ENCODE measurements around the gene NBPF26. TPM values are rescaled to one million over a fixed set of nuclear protein-coding genes. Genes with fewer than 3 reads are reported as not detected.
A peak's percentile ranks its signal among the peaks of the same experiment; 100 is the strongest.
"Not testable (repeated sequence)": the region's sequence is repeated elsewhere in the genome, so short reads cannot be mapped to it uniquely, and the experiment has no call there.

NBPF26 gene
- 2.7 and 5.2 TPM in 2 replicates for total RNA-seq (2014; rRNA removed; shearing (Covaris generic))

- DNase-seq (ENCODE audit: low read depth), result peak; percentile 1
Observed at GRCh38 chr1:120723715-120724402, at the start of gene NBPF26. NBPF26 (plus strand) TSS chr1:120723945.

- not testable (repeated sequence) for DNase-seq (ENCODE audit: low read depth)
Observed at GRCh38 chr1:120680106-120680819, 43.5 kb upstream of the NBPF26 start.

DNA sequence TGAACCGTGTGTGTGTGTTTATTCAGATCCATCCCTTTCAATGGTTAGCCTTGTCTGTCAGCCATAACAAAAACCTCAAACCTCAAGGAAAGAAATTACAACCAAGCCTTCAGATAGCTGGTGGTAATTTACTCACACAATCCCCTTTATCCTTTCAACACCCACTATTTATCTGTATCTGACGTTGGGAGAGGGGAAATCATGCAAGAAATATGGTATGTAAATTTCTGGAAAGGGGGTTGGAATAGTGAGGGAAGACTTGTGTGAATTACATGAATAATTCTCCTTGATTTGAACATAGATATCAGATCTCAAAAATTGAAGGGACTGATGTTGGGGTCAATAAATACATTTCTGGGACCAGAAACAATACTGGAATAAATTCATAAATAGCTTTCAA, 42.8 kb upstream of the NBPF26 start:
- not testable (repeated sequence) for DNase-seq (ENCODE audit: low read depth)

- DNase-seq (ENCODE audit: low read depth), result not testable (repeated sequence)
Observed at GRCh38 chr1:120684397-120684796, 39.3 kb upstream of the NBPF26 start.

DNA sequence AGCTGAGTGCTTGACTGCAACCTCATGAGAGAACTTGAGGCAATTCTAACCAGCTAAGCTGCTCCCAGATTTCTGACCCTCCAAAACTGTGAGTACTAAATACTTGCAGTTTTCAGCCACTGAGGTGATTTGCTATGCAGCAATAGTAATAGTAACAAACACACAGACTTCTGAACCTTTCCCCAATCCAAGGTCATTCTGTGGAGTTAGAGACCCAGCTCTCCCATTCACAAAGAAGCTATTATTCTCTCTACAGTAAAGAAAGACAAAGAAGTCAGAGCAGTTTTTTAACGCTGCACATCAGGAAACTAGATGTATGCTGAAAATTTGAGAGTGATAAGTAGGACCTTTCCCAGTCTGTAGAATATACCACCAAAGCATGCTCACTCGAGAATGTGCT, 38.1 kb upstream of the NBPF26 start:
- DNase-seq (ENCODE audit: low read depth), result not testable (repeated sequence)

GRCh38 chr1:120687250-120687649, 36.5 kb upstream of the NBPF26 start:
- not testable (repeated sequence) for DNase-seq (ENCODE audit: low read depth)

DNA sequence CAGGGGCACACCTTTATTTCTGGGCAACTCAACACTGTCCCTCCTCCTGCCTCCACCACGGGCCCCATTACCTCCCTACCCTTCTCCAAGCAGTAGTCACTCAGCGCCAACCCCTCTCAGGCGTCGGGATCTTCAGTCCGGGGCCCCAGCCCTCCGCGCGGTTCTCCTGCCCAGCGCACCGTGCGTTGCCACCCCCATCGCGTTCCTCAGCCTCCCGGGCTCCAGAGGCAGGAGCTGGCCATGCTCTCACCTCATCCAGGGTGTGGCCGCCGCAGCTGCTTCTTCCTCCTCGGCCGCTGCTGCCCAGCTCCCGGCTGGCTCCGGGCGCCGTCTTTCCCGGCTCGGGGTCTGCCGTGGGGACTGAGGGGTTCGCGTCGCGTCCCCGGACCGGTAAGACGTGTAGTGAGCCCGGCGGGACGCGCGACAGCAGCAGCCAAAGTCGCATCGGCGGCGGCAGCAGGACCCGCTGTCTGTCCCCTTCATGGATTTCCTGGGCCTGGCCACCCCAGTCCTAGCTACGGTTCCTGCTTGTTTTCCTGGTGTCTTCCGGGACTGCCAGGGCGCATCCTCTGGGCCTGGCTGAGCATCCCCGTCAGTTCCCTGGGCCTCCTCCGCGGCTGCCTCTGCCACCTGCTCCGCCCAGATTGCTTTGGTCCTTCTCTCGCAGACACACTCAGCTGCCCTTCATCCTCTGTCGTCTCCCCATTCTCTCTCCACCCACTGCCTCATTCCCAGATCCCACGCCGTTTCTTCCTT, 22.8 kb upstream of the NBPF26 start:
- DNase-seq (ENCODE audit: low read depth), result not testable (repeated sequence)

GRCh38 chr1:120723358-120723714, 409 bp upstream of the NBPF26 start:
- DNase-seq (ENCODE audit: low read depth), result not testable (repeated sequence)

DNA sequence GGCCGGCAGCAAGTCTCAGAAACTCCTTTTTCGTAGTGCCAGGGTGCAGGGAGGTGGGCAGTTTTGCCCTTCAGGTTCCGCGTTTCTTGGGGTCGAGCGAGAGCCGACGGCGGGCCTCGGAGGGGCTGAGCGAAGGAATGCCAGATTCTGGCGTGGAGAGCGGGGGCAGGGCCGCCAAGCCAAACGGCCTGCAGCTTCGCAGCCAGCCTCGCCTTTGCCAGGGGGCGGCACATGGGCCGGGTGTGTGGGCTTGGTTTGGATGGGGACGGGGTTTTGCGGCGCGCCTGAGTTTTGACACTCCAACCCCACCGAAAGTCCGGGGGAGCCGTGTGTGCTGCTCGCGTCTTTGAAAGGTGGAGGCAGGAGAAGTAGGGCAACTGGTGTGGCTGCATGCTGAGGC, 762 bp downstream of the NBPF26 start:
- DNase-seq (ENCODE audit: low read depth), result not testable (repeated sequence)

DNA sequence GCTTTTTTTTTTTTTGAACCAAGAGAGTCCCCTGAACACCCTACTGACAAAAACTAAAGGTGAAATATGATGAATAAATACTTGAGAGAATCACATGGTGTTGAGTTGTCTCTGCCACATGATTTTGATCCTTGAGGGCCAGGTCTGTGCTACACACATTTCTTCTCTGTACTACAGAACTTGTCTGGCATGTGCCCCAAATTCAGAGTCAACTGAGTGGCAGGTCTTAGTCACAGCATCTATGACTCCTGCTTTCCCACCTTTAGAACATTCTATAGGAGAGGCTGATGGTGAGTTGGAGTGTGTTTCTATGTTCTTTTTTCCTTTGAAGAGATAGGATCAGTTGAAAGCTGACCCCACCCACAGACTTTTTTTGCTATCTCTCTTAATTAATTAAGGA, 5.1 kb downstream of the NBPF26 start:
- DNase-seq (ENCODE audit: low read depth), result not testable (repeated sequence)

- not testable (repeated sequence) for DNase-seq (ENCODE audit: low read depth)
Observed at GRCh38 chr1:120769090-120769489, 45.3 kb downstream of the NBPF26 start.

- not testable (repeated sequence) for DNase-seq (ENCODE audit: low read depth)
Observed at GRCh38 chr1:120805452-120805851, 81.7 kb downstream of the NBPF26 start.

DNA sequence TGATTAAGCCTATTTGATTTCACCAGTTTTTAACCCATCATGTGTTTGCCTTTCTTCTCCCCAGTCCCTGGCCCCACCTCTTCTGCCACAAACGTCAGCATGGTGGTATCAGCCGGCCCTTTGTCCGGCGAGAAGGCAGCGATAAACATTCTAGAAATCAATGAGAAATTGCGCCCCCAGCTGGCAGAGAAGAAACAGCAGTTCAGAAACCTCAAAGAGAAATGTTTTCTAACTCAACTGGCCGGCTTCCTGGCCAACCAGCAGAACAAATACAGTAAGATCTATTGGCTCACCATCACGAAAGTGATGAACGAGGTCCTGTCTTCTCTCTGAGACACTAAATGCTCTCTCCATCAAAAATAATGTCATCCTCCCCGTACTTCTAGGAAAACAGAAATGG, 88.1 kb downstream of the NBPF26 start:
- DNase-seq (ENCODE audit: low read depth), result not testable (repeated sequence)

- DNase-seq (ENCODE audit: low read depth), result not testable (repeated sequence)
Observed at GRCh38 chr1:120825051-120825450, 101.3 kb downstream of the NBPF26 start.

- DNase-seq (ENCODE audit: low read depth), result not testable (repeated sequence)
Observed at GRCh38 chr1:120826623-120827022, 102.9 kb downstream of the NBPF26 start.

DNA sequence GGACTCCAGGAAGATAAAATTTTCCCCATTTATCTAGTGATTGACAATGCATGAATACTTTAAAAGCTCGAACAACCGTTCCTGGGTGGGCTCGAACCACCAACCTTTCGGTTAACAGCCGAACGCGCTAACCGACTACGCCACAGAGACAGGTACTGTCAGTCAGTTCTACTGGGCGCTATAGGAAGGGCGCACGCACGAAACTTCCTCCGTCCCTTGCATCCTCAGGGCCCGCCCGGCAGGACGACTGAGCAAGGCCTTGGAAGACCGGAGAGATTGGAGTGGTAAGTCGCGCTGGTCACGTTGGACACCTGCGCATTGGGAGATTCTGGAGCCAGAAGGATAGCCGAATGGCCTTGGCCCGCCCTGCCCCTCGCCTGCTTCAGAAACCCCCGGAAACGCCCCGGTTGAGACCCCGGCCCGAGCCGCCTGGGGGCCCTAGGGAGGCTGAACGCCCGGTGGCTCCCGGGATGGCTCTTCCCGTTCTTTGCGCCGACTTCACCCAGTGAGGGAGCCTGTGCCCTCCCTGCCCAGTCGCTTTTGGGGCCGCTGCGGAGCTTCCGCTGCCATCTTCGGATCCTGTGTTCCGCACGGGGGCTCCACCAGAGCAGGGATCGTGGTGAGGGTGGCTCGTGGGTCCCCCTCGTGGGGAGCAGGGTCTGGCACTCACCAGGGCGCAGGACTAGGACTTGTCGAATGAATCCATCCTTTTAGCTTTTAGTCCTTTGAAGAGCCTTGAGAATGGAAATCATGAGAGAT, 120.6 kb downstream of the NBPF26 start:
- not testable (repeated sequence) for DNase-seq (ENCODE audit: low read depth)

DNA sequence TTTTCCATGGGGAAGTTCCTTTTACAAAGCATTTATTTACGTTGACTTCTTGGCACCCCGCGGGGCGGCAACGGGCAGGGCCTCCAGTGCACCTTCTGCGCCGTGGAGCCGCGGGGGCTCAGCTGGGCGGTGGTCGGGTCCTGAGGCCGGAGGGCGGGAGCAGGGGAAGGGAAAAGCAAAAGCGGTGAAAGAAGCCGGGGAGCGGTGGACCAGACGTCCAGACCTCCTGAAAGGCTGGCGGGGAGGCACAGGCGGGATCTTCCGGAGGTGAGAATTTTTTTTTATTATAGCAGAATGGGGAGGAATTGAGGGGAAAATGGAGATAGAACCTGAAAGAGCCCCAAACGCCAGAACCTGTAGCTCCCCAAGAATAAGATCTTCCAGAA, 121.2 kb downstream of the NBPF26 start:
- not testable (repeated sequence) for DNase-seq (ENCODE audit: low read depth)

GRCh38 chr1:120849400-120850286, 125.9 kb downstream of the NBPF26 start:
- DNase-seq (ENCODE audit: low read depth), result not testable (repeated sequence)

GRCh38 chr1:120850287-120850536, 126.5 kb downstream of the NBPF26 start:
- not testable (repeated sequence) for DNase-seq (ENCODE audit: low read depth)

DNA sequence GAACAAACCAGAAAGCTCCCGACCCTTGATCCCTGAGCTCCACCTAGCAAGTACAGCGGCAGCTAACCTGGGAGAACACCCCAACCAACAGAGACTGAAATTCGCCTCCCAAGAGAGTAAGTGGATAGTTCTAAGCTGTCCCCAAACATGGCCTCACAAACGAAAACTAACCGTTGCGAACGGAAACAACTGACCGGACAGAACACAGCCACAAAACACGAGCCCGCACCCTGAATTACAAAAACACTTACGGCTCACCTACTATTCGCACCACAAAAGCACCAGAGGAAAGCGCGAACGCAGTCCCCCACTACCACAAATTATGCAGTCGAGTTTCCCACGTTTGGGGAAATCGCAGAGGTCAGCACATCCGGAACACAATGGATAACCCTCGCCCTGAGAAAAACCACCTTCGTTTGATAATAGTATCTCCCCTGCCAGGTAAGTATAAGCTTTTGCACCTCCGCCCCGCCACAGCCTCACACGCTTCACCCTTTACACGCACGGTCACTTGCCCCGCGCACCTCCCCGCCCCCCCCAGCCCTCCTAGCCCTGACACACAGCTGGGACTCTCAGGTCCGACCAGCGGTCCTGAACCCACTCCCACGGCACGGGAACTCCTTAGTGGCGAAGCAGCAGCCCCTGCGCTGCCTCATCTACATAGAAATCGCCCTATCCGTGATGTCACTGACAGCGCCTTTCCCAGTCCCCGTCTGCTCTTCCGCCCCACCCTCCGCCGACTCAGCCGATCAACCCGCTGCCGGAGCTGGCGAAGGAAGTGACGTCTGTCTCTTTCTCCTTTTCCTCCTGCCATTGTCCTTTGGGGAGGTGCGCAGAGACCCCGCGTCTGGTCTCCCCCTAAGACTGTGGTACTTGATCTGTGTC, 127.0 kb downstream of the NBPF26 start:
- not testable (repeated sequence) for DNase-seq (ENCODE audit: low read depth)

Measured in Daoy (cell line).